Neuronal stem cell (in vitro differentiated cells): ENCODE measurements around the gene NIPA2.
A peak's percentile ranks its signal among the peaks of the same experiment; 100 is the strongest.
"Not testable (repeated sequence)": the region's sequence is repeated elsewhere in the genome, so short reads cannot be mapped to it uniquely, and the experiment has no call there.

Source experiments
- DNase-seq: peaks from one replicate; pipeline ENCODE4 v3.0.0-alpha.2; 2013; ENCODE audit warnings: low spot score
- H2AFZ ChIP-seq: one replicate; pipeline ENCODE4 v1.6.1; 2013; ENCODE audit warnings: mild to moderate bottlenecking, low read length, inconsistent platforms
- H2AK5ac ChIP-seq: 2 replicates; pipeline ENCODE4 v1.6.1; 2013; ENCODE audit warnings: low read depth, mild to moderate bottlenecking, inconsistent platforms, low read length, moderate library complexity, mixed read lengths
- H2BK120ac ChIP-seq: 2 replicates; pipeline ENCODE4 v1.6.1; 2013; ENCODE audit warnings: low read depth, mild to moderate bottlenecking, inconsistent platforms, low read length, moderate library complexity, mixed read lengths
- H2BK12ac ChIP-seq: one replicate; pipeline ENCODE4 v1.6.1; 2013; ENCODE audit warnings: low read length, inconsistent platforms
- H2BK15ac ChIP-seq: 2 replicates; pipeline ENCODE4 v1.6.1; 2013; ENCODE audit warnings: mild to moderate bottlenecking, low read length, inconsistent platforms, mixed read lengths
- H2BK5ac ChIP-seq: one replicate; pipeline ENCODE4 v1.6.1; 2013; ENCODE audit warnings: inconsistent platforms, mild to moderate bottlenecking, low read length, moderate library complexity
- H3K14ac ChIP-seq: one replicate; pipeline ENCODE4 v1.6.1; 2013; ENCODE audit warnings: low read length, inconsistent platforms
- H3K18ac ChIP-seq: 2 replicates; pipeline ENCODE4 v1.6.1; 2013; ENCODE audit warnings: low read length, inconsistent platforms
- H3K23ac ChIP-seq: 2 replicates; pipeline ENCODE4 v1.6.1; 2013; ENCODE audit warnings: low read depth, mild to moderate bottlenecking, mixed read lengths, low read length, inconsistent platforms; ENCODE audit not compliant: poor library complexity
- H3K27ac ChIP-seq: replicated peaks from 3 replicates; pipeline ENCODE4 v1.5.1; 2013; ENCODE audit warnings: low read length, inconsistent platforms
- H3K27me3 ChIP-seq, 3 experiments: 2 replicates each; pipeline ENCODE4 v1.6.1; 2013; ENCODE audit warnings: low read length in 3 of 3, mild to moderate bottlenecking in 2 of 3, inconsistent platforms in 1 of 3, low read depth in 1 of 3, mixed read lengths in 1 of 3, moderate library complexity in 1 of 3; ENCODE audit not compliant: control insufficient read depth in 3 of 3, insufficient read depth in 3 of 3
- H3K36me3 ChIP-seq, 2 donors: replicated peaks in 1 of 2; 2 replicates each; pipeline ENCODE4 v1.6.1; 2013; ENCODE audit warnings: low read length in 2 of 2; ENCODE audit not compliant: control insufficient read depth in 2 of 2, insufficient read depth in 2 of 2
- H3K4ac ChIP-seq: 2 replicates; pipeline ENCODE4 v1.6.1; 2013; ENCODE audit warnings: inconsistent platforms, mild to moderate bottlenecking, low read length, moderate library complexity
- H3K4me1 ChIP-seq, 2 donors: 1 replicate in 1 of 2; 2 replicates in 1 of 2; pipeline ENCODE4 v1.6.1; 2013; ENCODE audit warnings: low read length in 2 of 2, low read depth in 1 of 2; ENCODE audit not compliant: control insufficient read depth in 2 of 2, insufficient read depth in 1 of 2
- H3K4me2 ChIP-seq: one replicate; pipeline ENCODE4 v1.6.1; 2013; ENCODE audit warnings: mild to moderate bottlenecking, low read length, inconsistent platforms; ENCODE audit not compliant: insufficient read depth, poor library complexity, severe bottlenecking
- H3K4me3 ChIP-seq, 2 donors: 2 replicates each; pipeline ENCODE4 v1.5.1; 2013; ENCODE audit warnings: low read length in 2 of 2, mild to moderate bottlenecking in 2 of 2, inconsistent platforms in 1 of 2, moderate library complexity in 1 of 2
- H3K79me1 ChIP-seq: one replicate; pipeline ENCODE4 v1.6.1; 2013; ENCODE audit warnings: low read depth, mild to moderate bottlenecking, inconsistent platforms, low read length, moderate library complexity
- H3K9ac ChIP-seq: one replicate; pipeline ENCODE4 v1.6.1; 2013; ENCODE audit warnings: mild to moderate bottlenecking, low read depth, low read length, inconsistent platforms; ENCODE audit not compliant: poor library complexity
- H3K9me3 ChIP-seq, 2 donors: replicated peaks in 1 of 2; 2 replicates each; pipeline versions ENCODE3 to v1.6.1; 2013; ENCODE audit warnings: low read length in 2 of 2, mild to moderate bottlenecking in 2 of 2, inconsistent platforms in 1 of 2, low read depth in 1 of 2, mixed read lengths in 1 of 2, moderate library complexity in 1 of 2; ENCODE audit not compliant: control insufficient read depth in 2 of 2, insufficient read depth in 1 of 2
- H4K8ac ChIP-seq: one replicate; pipeline ENCODE4 v1.6.1; 2013; ENCODE audit warnings: low read depth, mild to moderate bottlenecking, inconsistent platforms, low read length, moderate library complexity
- H4K91ac ChIP-seq: one replicate; pipeline ENCODE4 v1.6.1; 2013; ENCODE audit warnings: low read length, low read depth, mild to moderate bottlenecking, inconsistent platforms; ENCODE audit not compliant: poor library complexity
- WGBS, 2 donors: extraction: QIAGEN DNeasy Blood & Tissue Kit; methylation state at CpG; one replicate each; pipeline ENCODE4 v1.1.7; 2013; ENCODE audit warnings: missing lambda C conversion rate in 2 of 2, mixed read lengths in 1 of 2; ENCODE audit not compliant: insufficient read length in 2 of 2, insufficient replicate concordance in 1 of 2; ENCODE audit errors: extremely low coverage in 2 of 2; 5-methylcytosine and 5-hydroxymethylcytosine counted together

The NIPA2 gene

DNA sequence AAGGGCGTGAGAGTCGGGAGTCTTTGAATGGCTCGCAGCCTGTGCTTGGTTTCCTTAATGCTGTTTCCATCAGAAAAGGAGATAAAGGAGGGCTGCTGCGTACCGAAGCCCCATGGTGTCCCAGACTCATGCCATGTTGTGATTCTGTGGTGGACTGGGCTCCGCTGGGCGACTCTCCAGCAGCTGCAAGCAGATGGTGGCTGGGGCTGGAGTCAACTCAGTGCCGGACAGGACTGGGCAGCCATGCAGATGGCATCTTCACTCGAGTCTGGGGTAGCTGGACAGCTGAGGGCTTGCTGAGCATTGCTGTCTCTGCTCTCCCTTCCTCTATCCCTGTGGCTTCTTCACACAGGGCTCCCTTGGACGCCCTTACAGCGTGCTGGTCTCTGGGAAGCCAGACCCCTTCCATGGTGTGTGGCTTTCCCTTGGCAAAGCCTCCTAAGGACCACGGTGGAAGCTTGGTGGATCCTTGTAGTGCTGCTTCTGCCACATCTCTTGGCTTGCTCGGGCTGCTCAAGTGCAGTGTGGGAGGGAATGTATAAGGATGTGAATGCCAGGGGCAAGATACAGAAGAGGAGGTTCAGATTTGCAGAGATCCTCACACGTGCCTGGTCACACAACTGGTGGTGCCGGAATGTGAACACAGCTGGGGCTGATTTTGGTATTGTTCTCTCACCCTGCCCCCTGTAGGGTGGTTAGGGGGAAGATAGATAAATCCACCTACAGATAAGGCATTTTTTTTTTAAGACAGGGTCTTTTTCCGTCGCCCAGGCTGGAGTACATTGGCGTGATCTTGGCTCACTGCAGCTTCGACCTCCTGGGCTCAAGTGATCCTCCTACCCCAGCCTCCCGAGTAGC is 43.0 kb upstream of the NIPA2 start:
- Histone ChIP-seq H2BK5ac (peak overlapping the region; percentile 6), H3K79me1 (peaks cover 4% of the 10 kb centered on the region), H3K14ac (peak overlapping the region; percentile 75), H3K27ac (no peak overlapping the region), H2BK15ac (no peak overlapping the region), H3K4me3 (no peak overlapping the region), H3K27me3 (no peaks in the 10 kb centered on the region), H3K9ac (peak overlapping the region; percentile 32), H2AFZ (no peak overlapping the region), H3K18ac (no peak overlapping the region), H2BK12ac (no peak overlapping the region), H3K4me2 (no peak overlapping the region), H4K91ac (no peak overlapping the region), H3K23ac (no peak overlapping the region), H3K36me3 (peaks cover 0 to 2% of the 10 kb centered on the region in 2 donors), H3K9me3 (no peaks in the 10 kb centered on the region), H2BK120ac (no peak overlapping the region), H3K4ac (no peak overlapping the region), H2AK5ac (no peak overlapping the region), H3K4me1 (no peaks in the 10 kb centered on the region), H4K8ac (no peak overlapping the region)
- DNase-seq = no peak
- WGBS, 2 donors = no CpG with 5 or more reads among the region's 20 CpGs

DNA sequence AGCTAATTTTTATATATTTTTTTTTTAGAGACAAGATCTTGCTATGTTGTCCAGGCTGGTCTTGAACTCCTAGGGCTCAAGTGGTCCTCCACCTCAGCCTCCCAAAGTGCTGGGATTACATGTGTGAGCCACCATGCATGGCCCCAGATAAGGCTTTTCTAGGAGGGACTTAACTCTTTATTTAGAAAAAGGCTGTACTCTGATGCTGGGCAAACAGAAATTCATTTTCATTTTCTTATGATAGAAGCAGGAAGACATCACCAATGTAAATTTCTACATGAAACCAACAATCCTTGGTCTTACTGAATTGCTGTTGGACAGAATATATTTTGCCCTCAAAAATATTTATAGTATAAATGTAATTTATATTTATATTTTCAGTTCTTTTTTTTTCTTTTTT is 42.4 kb upstream of the NIPA2 start:
- Histone ChIP-seq H3K23ac (no peak overlapping the region), H4K8ac (no peak overlapping the region), H3K27ac (no peak overlapping the region), H2AK5ac (no peak overlapping the region), H4K91ac (no peak overlapping the region), H3K4me3 (no peak overlapping the region), H3K9ac (no peak overlapping the region), H3K36me3 (peaks cover 0 to 2% of the 10 kb centered on the region in 2 donors), H3K4ac (no peak overlapping the region), H3K18ac (no peak overlapping the region), H3K4me2 (no peak overlapping the region), H3K27me3 (no peaks in the 10 kb centered on the region), H3K14ac (no peak overlapping the region), H2BK12ac (no peak overlapping the region), H2BK120ac (no peak overlapping the region), H3K4me1 (no peaks in the 10 kb centered on the region), H3K79me1 (peaks cover 5% of the 10 kb centered on the region), H3K9me3 (peaks cover 0 to under 1% of the 10 kb centered on the region in 2 donors), H2BK15ac (no peak overlapping the region), H2AFZ (no peak overlapping the region), H2BK5ac (no peak overlapping the region)
- no peak for DNase-seq

DNA sequence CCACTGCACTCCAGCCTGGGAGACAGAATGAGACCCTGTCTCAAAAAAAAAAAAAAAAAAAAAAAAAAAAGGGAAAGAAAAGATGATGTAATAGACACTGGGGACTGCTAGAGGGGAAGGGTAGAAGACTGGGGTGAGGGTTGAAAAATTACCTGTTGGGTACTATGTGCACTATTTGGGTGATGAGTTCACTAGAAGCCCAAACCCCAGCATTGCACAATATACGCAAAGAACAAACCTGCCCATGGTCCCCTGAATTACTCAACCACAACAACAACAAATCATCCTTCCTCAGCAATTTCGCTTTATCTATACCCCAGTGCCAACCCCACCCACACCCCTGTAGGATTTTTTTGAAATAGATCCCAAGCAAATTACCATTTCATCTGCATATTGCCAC is 38.6 kb upstream of the NIPA2 start:
- Histone ChIP-seq H4K91ac (no peak overlapping the region), H2BK120ac (no peak overlapping the region), H3K4me2 (no peak overlapping the region), H4K8ac (no peak overlapping the region), H3K79me1 (peaks cover 9% of the 10 kb centered on the region), H3K14ac (no peak overlapping the region), H3K4me3 (no peak overlapping the region), H3K27me3 (no peaks in the 10 kb centered on the region), H3K27ac (no peak overlapping the region), H2AK5ac (no peak overlapping the region), H3K4ac (no peak overlapping the region), H2BK5ac (no peak overlapping the region), H3K9me3 (peaks cover 0 to 1% of the 10 kb centered on the region in 2 donors), H2AFZ (no peak overlapping the region), H3K18ac (no peak overlapping the region), H2BK15ac (no peak overlapping the region), H3K36me3 (peaks cover 0 to 2% of the 10 kb centered on the region in 2 donors), H3K23ac (no peak overlapping the region), H2BK12ac (no peak overlapping the region), H3K4me1 (no peaks in the 10 kb centered on the region), H3K9ac (no peak overlapping the region)
- no peak for DNase-seq
- no CpG with 5 or more reads among the region's 2 CpGs for WGBS, 2 donors

DNA sequence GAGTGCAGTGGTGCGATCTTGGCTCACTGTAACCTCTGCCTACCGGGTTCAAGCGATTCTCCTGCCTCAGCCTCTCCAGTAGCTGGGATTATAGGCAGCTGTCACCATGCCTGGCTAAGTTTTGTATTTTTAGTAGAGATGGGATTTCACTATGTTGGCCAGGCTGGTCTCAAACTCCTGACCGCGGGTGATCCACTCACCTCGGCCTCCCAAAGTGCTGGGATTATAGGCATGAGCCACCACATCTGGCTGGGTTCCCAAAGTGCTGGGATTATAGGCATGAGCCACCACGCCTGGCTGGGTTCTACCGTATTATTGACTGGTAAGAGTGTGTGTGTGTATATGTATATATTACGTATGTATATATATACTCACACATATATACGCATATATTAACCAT is 35.5 kb upstream of the NIPA2 start:
- not testable (repeated sequence) for H2BK5ac ChIP-seq, H3K4me3 ChIP-seq, DNase-seq, H2AK5ac ChIP-seq, H3K4ac ChIP-seq, H2AFZ ChIP-seq, H3K4me2 ChIP-seq, H2BK120ac ChIP-seq, H3K14ac ChIP-seq, H4K91ac ChIP-seq, H3K27ac ChIP-seq, H2BK15ac ChIP-seq, H3K23ac ChIP-seq, H2BK12ac ChIP-seq, H3K18ac ChIP-seq, H3K9me3 ChIP-seq, H4K8ac ChIP-seq, H3K36me3 ChIP-seq, H3K27me3 ChIP-seq, H3K9ac ChIP-seq, H3K79me1 ChIP-seq, H3K4me1 ChIP-seq
- WGBS, 2 donors = no CpG with 5 or more reads among the region's 10 CpGs
